HepG2 (cell line): Measurements from ENCODE around the gene LIMK2. TPM values are rescaled to one million over a fixed set of nuclear protein-coding genes. Genes with fewer than 3 reads are reported as not detected.

Experiments used
- ARID2 ChIP-seq: sonication (generic); formaldehyde crosslinking; IDR thresholded peaks from 2 replicates; pipeline ENCODE4 v1.8.1; 2022; ENCODE audit warnings: mild to moderate bottlenecking, missing genetic modification reagents, borderline replicate concordance
- BATF2 ChIP-seq: sonication (generic); formaldehyde crosslinking; IDR thresholded peaks from 2 replicates; pipeline ENCODE4 v1.8.0; 2022; ENCODE audit warnings: mild to moderate bottlenecking, missing genetic modification reagents, moderate library complexity
- CHD4 ChIP-seq: fragments of 200-600 bp; sonication (generic); IDR thresholded peaks from 2 replicates; pipeline ENCODE4 v1.7.0; 2017; ENCODE audit warnings: mild to moderate bottlenecking, low read length, borderline replicate concordance
- ELF3 ChIP-seq: IDR thresholded peaks from 2 replicates; pipeline ENCODE4 v1.6.1; 2016; ENCODE audit warnings: missing genetic modification reagents, missing compliant biosample characterization
- NR2F1 ChIP-seq, 2 experiments: fragments of 450-650 bp in 1 of 2; formaldehyde crosslinking in 1 of 2; IDR thresholded peaks; 2 replicates each; pipeline versions ENCODE4 v1.5.0 to v1.6.1; 2016 to 2020; ENCODE audit warnings: mild to moderate bottlenecking in 1 of 2, missing compliant biosample characterization in 1 of 2, missing genetic modification reagents in 1 of 2, moderate library complexity in 1 of 2
- SAP130 ChIP-seq: IDR thresholded peaks from 2 replicates; pipeline ENCODE4 v1.6.1; 2016; ENCODE audit warnings: low read depth
- TBX3 ChIP-seq: fragments of 450-650 bp; IDR thresholded peaks from 2 replicates; pipeline ENCODE4 v1.6.1; 2017; ENCODE audit warnings: antibody characterized with exemption, mild to moderate bottlenecking, inconsistent platforms, borderline replicate concordance
- THAP11 ChIP-seq: IDR thresholded peaks from 2 replicates; pipeline ENCODE4 v1.6.1; 2016; ENCODE audit warnings: missing biosample characterization, missing genetic modification reagents
- ZBTB33 ChIP-seq: sonication (generic); formaldehyde crosslinking; IDR thresholded peaks from 2 replicates; pipeline ENCODE4 v1.4.0; 2020; ENCODE audit warnings: missing genetic modification reagents
- ZNF235 ChIP-seq: sonication (generic); formaldehyde crosslinking; IDR thresholded peaks from 2 replicates; pipeline ENCODE4 v1.8.1; 2023; ENCODE audit warnings: mild to moderate bottlenecking, missing genetic modification reagents, borderline replicate concordance
- ZNF350 ChIP-seq: sonication (generic); formaldehyde crosslinking; IDR thresholded peaks from 2 replicates; pipeline ENCODE4 v1.4.0; 2020; ENCODE audit warnings: mild to moderate bottlenecking, low read depth, missing genetic modification reagents, borderline replicate concordance
- ZNF354B ChIP-seq: sonication (generic); formaldehyde crosslinking; IDR thresholded peaks from 2 replicates; pipeline ENCODE4 v1.8.0; 2022; ENCODE audit warnings: mild to moderate bottlenecking, missing genetic modification reagents
- ZNF484 ChIP-seq: sonication (generic); formaldehyde crosslinking; IDR thresholded peaks from 2 replicates; pipeline ENCODE4 v1.5.1; 2020; ENCODE audit warnings: mild to moderate bottlenecking, low read depth, missing genetic modification reagents, borderline replicate concordance
- ZNF557 ChIP-seq: sonication (generic); formaldehyde crosslinking; IDR thresholded peaks from 2 replicates; pipeline ENCODE4 v1.4.0; 2020; ENCODE audit warnings: missing genetic modification reagents
- ZNF558 ChIP-seq: sonication (generic); formaldehyde crosslinking; IDR thresholded peaks from 2 replicates; pipeline ENCODE4 v1.9.0; 2022; ENCODE audit warnings: mild to moderate bottlenecking, missing genetic modification reagents, borderline replicate concordance
- ZNF687 ChIP-seq: sonication (generic); formaldehyde crosslinking; IDR thresholded peaks from 2 replicates; pipeline ENCODE4 v1.5.1; 2020; ENCODE audit warnings: mild to moderate bottlenecking, missing genetic modification reagents, moderate library complexity
- ZNF83 ChIP-seq: sonication (generic); formaldehyde crosslinking; IDR thresholded peaks from 2 replicates; pipeline ENCODE4 v1.4.0; 2020; ENCODE audit warnings: missing genetic modification reagents, mild to moderate bottlenecking, borderline replicate concordance
- ZNF879 ChIP-seq: sonication (generic); formaldehyde crosslinking; IDR thresholded peaks from 2 replicates; pipeline ENCODE4 v1.8.1; 2023; ENCODE audit warnings: missing genetic modification reagents
- polyA plus RNA-seq, 8 experiments: library from polyadenylated mRNA; depleted of rRNA in 3 of 8; stranded (reverse) in 7 of 8; unstranded in 1 of 8; fragments of >200 nt; fragmentation: Illumina TruSeq in 4 of 8; extraction: Trizol in 4 of 8; gene quantifications; 2 replicates each; pipeline versions ENCODE4 v1.2.1 to v1.2.3, GENCODE V29; 2011 to 2016; ENCODE audit warnings: low read depth in 4 of 8, missing spikeins in 1 of 8, mixed read lengths in 1 of 8; ENCODE audit not compliant: insufficient read depth in 1 of 8
- total RNA-seq, 5 experiments: library from RNA; depleted of rRNA; stranded (reverse); fragments of >200 nt; fragmentation: Illumina TruSeq; extraction: Trizol; gene quantifications; 2 replicates each; pipeline ENCODE4 v1.2.3, GENCODE V29; 2016; ENCODE audit warnings: low read depth in 1 of 5
- TF ChIP-seq, protein P1 (sequence below): sonication (generic); formaldehyde crosslinking; conservative IDR thresholded peaks from 2 replicates; pipeline ENCODE4 v1.8.1; 2023; ENCODE audit warnings: missing genetic modification reagents
- TF ChIP-seq, protein P2 (sequence below): IDR thresholded peaks from 2 replicates; pipeline ENCODE4 v1.6.1; 2016; ENCODE audit warnings: control low read depth

The LIMK2 gene
- total and polyA plus RNA-seq, 2 of the 13 experiments (the other 11 are each of a cell fraction or from before 2014, with no cell fraction given), result 20.9 to 29.8 TPM

DNA sequence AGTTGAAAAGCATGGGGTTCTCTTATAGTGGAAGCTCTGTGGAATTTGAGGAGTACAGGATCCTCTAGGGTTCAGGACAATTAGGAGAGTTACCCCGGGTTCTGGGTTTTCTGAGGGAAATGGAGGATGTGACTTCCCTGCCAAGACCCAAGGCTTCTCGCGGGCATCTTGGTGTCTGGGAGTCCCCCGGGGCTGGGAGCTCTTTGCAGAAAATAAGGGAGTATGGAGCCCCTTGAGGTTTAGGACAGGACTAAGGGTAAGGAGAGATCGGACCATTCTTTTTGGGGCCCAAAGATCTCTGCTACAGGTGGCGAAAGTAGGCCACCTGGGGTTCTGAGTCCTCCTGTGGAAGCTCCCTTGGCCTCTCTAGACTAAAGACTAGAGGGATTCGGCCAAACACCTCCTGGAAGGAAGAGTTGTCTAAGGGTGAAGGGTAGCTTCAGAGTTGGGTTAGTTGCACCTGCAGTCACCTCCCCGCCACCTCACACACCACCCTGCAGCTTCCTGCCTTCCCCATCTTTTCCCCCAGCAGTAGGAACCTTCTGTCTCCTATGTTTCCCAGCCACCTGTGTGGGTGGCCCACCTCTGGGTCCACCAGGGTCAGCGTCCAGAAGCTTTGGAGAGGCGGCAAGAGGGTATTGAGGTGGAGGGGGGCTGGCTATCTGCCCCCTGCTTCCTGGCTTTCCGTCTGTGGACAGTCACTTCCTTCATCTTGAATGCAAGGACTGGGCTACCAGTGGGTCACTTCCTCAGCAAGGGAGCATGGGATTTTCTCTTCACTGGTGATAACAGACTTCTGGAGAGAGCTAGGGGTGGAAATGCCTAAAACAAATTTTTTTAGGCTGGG is 908 bp downstream of the LIMK2 start (continued):
- TF ChIP-seq ZNF354B (CRISPR knock-in tag) (no peak), ZNF235 (no peak), NR2F1 (CRISPR knock-in tag; IDR thresholded peaks at IDR 0.05) (no peak), ZNF484 (CRISPR knock-in tag) (no peak), ZNF350 (no peak), SAP130 (CRISPR knock-in tag) (peak; percentile 37; the same call in 1 of the 2 replicates), BATF2 (CRISPR knock-in tag) (no peak), ZBTB33 (CRISPR knock-in tag) (no peak), ZNF557 (CRISPR knock-in tag) (no peak), TBX3 (no peak), THAP11 (CRISPR knock-in tag) (no peak), ARID2 (CRISPR knock-in tag) (0 out of 2 replicates have a peak, but pooled peaks have one; percentile 42), ZNF83 (no peak), ZNF879 (CRISPR knock-in tag) (no peak), ZNF687 (peak; percentile 39; the same call in 1 of the 2 replicates), CHD4 (no peak), ZNF558 (CRISPR knock-in tag) (no peak), ELF3 (peak; percentile 21; the same call in 1 of the 2 replicates)
- TF ChIP-seq, protein P1, sequence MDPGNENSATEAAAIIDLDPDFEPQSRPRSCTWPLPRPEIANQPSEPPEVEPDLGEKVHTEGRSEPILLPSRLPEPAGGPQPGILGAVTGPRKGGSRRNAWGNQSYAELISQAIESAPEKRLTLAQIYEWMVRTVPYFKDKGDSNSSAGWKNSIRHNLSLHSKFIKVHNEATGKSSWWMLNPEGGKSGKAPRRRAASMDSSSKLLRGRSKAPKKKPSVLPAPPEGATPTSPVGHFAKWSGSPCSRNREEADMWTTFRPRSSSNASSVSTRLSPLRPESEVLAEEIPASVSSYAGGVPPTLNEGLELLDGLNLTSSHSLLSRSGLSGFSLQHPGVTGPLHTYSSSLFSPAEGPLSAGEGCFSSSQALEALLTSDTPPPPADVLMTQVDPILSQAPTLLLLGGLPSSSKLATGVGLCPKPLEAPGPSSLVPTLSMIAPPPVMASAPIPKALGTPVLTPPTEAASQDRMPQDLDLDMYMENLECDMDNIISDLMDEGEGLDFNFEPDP (CRISPR knock-in tag), result no peak
- TF ChIP-seq, protein P2, sequence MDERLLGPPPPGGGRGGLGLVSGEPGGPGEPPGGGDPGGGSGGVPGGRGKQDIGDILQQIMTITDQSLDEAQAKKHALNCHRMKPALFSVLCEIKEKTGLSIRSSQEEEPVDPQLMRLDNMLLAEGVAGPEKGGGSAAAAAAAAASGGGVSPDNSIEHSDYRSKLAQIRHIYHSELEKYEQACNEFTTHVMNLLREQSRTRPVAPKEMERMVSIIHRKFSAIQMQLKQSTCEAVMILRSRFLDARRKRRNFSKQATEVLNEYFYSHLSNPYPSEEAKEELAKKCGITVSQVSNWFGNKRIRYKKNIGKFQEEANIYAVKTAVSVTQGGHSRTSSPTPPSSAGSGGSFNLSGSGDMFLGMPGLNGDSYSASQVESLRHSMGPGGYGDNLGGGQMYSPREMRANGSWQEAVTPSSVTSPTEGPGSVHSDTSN (CRISPR knock-in tag), result no peak
